ACHN (cell line): ENCODE measurements around the gene MED26.
"Not testable (repeated sequence)": the region's sequence is repeated elsewhere in the genome, so short reads cannot be mapped to it uniquely, and the experiment has no call there.

ENCODE experiments used
- DNase-seq: peaks from one replicate; pipeline ENCODE4 v3.0.0-alpha.2; 2015
- in situ Hi-C: cut with HindIII; loops from 2 replicates; pipeline ENCODE4 v1.10.0; 2017; ENCODE audit warnings: low sequenced_read_pairs, low pct_ligation_motif_present, low pct_unique_long_range_greater_than_20kb

MED26 gene

GRCh38 chr19:16652854-16653253 is 24.9 kb upstream of the MED26 start:
- in situ Hi-C loops = no loop called here
- no peak for DNase-seq

DNA sequence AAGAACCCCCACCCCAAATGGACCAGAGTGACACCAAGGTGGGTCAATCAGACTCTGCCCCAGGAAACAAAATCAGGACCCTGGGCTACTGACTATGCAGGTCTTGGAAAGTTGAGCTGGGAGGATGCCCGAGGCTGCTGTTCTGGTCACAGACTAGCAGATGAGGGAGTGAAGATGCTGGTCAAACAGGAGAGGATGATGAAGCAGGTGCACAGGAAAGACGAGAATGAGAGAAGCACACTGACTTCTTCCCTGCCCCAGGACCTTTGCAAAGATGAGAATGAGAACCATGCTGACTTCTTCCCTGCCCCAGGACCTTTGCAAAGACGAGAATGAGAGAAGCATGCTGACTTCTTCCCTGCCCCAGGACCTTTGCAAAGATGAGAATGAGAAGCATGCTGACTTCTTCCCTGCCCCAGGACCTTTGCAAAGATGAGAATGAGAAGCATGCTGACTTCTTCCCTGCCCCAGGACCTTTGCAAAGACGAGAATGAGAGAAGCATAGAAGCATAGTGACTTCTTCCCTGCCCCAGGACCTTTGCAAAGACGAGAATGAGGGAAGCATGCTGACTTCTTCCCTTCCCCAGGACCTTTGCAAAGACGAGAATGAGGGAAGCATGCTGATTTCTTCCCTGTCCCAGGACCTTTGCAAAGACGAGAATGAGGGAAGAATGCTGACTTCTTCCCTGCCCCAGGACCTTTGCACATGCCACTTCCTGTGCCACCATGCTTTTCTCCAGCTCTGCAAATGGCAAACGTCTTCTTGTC is 23.6 kb upstream of the MED26 start:
- in situ Hi-C loops, DNase-seq: not testable (repeated sequence)

DNA sequence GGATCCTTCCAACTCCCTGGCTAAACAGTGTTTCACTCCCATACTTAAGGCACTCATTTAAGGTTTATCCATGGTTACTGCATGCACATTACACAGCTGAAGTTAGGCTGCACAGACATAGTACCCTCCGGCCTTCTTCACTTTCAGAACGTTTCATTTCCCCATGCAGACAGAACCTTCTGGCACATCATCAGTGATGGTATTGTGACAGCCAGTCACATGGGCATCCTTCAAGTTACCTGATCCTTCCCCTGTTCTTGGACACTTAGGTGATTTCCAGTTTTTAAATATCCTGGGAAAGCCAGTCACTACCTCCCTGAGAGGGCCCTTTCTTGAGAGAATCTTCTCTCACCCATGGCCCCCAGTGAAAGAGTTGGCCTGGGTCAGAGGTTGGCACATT is 22.8 kb upstream of the MED26 start:
- in situ Hi-C loops = no loop called here
- no peak for DNase-seq

DNA sequence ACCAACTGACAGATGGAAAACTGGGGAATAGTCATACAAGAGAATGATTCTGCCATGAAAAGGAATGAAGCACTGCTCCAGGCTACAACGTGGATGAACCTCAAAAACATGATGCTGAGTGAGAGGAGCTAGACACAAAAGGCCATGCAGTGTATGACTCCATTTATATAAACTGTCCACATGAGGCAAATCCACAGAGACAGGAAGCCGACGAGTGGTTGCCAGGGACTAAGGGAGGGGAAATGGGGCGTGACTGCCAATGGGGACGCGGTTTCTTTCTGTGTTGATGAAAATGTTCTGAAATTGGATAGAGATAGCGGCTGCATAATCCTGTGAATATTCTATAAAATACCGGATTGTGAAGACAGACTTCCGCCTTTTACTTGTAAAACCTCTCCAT is 21.7 kb upstream of the MED26 start:
- DNase-seq = no peak
- in situ Hi-C loops = no loop called here

DNA sequence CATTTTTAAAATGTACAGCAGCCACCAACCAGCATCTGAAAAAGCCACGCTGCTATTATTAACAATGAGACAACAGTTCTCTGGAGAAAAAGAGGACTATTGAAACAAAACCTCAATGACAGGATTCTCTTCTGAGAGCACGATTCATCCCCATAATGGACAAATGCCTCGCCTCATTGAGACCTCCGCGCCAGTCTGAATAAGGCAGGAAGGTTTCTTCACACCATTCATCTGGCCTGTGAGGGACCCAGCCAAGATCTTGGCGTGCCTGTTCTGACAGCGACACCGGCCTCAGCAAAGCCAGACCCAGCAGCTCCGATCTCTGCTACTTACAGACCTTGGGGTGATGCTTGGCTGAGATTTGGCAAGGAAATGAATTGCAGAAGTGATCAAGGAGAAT is 17.1 kb upstream of the MED26 start:
- in situ Hi-C loops = no loop called here

GRCh38 chr19:16641695-16642094 is 13.7 kb upstream of the MED26 start:
- no peak for DNase-seq
- in situ Hi-C loops = no loop called here

More for the DNA sequence above, 17.1 kb upstream of the MED26 start:
- no peak for DNase-seq

GRCh38 chr19:16640951-16641350 is 12.9 kb upstream of the MED26 start:
- no peak for DNase-seq
- in situ Hi-C loops = no loop called here

GRCh38 chr19:16638666-16639065 is 10.7 kb upstream of the MED26 start:
- in situ Hi-C loops = no loop called here

GRCh38 chr19:16637535-16637934 is 9.5 kb upstream of the MED26 start:
- DNase-seq = no peak
- in situ Hi-C loops = no loop called here

More at GRCh38 chr19:16638666-16639065, 10.7 kb upstream of the MED26 start:
- no peak for DNase-seq

GRCh38 chr19:16631465-16631864 is 3.5 kb upstream of the MED26 start:
- no peak for DNase-seq
- in situ Hi-C loops = no loop called here

GRCh38 chr19:16628984-16629691 is 1.1 kb upstream of the MED26 start:
- in situ Hi-C loops = no loop called here
- DNase-seq = no peak

DNA sequence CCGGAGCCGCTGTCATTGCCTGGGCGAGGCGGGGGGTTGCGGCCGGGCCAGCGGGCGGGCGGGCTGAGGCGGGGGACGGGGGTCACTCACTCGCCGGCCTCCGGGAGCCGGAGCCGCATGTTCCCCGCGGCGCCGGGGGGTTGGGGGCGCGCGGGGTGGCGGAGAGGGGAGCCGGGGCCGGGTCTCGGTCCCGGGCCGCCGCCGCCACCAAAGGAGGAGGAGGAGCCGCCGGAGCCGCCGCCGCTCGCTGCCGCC is 149 bp downstream of the MED26 start:
- in situ Hi-C loops = no loop called here
- no peak for DNase-seq

GRCh38 chr19:16627193-16627927 is 644 bp downstream of the MED26 start:
- in situ Hi-C loops = no loop called here
- DNase-seq = no peak

- in situ Hi-C loops = no loop called here
- DNase-seq = no peak
Measured at GRCh38 chr19:16626796-16627192, 1.2 kb downstream of the MED26 start.

DNA sequence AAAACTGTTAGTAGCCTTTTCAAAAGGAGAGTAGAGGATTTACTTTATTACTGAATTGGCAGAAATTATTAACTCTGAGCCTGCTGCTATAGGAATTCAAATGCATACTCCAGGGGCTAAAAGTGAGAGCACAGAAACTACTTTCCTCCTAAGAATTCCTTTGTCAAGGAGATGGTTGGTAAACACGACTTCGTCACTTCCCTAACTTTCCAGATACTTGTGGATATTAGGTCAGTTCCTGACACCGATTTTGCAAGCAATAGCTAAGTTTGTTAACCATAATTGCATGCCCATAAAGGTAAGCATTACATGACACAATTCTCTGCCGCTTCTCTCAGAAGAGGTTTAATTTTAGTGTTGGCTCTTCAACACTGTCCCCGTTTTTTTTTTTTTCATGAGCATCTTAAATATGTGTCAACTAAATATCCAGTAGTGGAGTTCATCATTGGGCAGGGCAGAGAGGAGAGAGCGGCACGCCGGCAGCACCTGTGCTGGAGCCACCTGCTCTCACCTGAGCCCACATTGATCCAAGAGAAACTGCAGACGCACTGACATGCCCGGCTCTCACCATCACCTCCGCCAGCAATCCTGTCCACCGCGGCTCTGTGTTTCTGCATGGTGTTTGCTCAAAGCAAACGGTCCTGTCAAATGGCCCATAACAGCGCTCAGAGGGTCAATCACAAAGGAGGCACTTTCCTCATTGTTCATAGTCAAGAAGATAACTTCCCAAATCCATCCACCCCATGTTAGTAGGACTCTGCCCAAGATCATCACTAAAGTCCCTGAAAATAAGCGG is 2.6 kb downstream of the MED26 start:
- in situ Hi-C loops = no loop called here
- no peak for DNase-seq

- no peak for DNase-seq
- in situ Hi-C loops = no loop called here
Measured at GRCh38 chr19:16624236-16624635, 3.8 kb downstream of the MED26 start.

- in situ Hi-C loops = no loop called here
- no peak for DNase-seq
Measured at GRCh38 chr19:16623576-16623975, 4.4 kb downstream of the MED26 start.

DNA sequence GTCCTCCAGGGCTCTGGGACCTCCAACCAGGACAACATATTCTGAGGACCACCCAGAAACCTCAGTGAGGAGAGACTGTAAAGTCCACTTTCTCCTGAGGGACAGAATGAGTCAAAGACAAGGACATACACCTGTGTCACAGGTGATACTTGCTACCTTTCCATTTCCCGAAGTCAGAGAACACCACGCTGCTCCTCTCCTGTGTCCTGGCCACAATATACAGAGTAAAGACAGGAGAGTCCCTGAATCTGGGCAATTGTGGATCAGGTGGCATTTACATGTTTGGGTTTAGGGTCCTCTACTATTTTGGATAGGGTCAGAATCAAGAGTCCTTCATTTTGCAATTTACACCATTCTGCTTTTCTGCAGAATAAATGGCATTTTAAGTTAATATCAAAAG is 4.9 kb downstream of the MED26 start:
- in situ Hi-C loops = no loop called here
- no peak for DNase-seq

- in situ Hi-C loops = no loop called here
- no peak for DNase-seq
Measured at GRCh38 chr19:16621165-16621800, 6.7 kb downstream of the MED26 start.
